Stimulated activated CD8-positive, alpha-beta memory T cell treated with anti-CD3 and anti-CD28 coated beads, Interleukin-7, amount 100 ng/mL, for 24 hours (primary cell): ENCODE results near the gene SYNE1.
"Not testable (repeated sequence)": the region's sequence is repeated elsewhere in the genome, so short reads cannot be mapped to it uniquely, and the experiment has no call there.

Experiments
- DNase-seq: peaks from one replicate; pipeline ENCODE4 v3.0.0-alpha.2; 2020; ENCODE audit warnings: low read depth

The SYNE1 gene

GRCh38 chr6:152180601-152181000 lies 456.6 kb downstream of the SYNE1 start:
- DNase-seq = no peak

GRCh38 chr6:152176268-152176667 lies 460.9 kb downstream of the SYNE1 start:
- DNase-seq = no peak

GRCh38 chr6:152173957-152174356 lies 463.2 kb downstream of the SYNE1 start:
- DNase-seq = no peak

GRCh38 chr6:152173321-152173720 lies 463.8 kb downstream of the SYNE1 start:
- no peak for DNase-seq

- DNase-seq = no peak
These were observed 466.2 kb downstream of the SYNE1 start for GRCh38 chr6:152170702-152171667.

- DNase-seq = no peak
These were observed 466.9 kb downstream of the SYNE1 start for GRCh38 chr6:152170313-152170701.

- no peak for DNase-seq
These were observed 469.2 kb downstream of the SYNE1 start for GRCh38 chr6:152167641-152168603.

- DNase-seq = no peak
These were observed 470.3 kb downstream of the SYNE1 start for GRCh38 chr6:152166897-152167296.

GRCh38 chr6:152166497-152166896 lies 470.7 kb downstream of the SYNE1 start:
- no peak for DNase-seq

- DNase-seq = no peak
These were observed 472.2 kb downstream of the SYNE1 start for GRCh38 chr6:152164957-152165356.

GRCh38 chr6:152161501-152161900 lies 475.7 kb downstream of the SYNE1 start:
- DNase-seq = no peak

- DNase-seq = no peak
These were observed 476.8 kb downstream of the SYNE1 start for GRCh38 chr6:152160346-152160745.

- no peak for DNase-seq
These were observed 481.4 kb downstream of the SYNE1 start for GRCh38 chr6:152155792-152156191.

GRCh38 chr6:152154559-152155356 lies 482.4 kb downstream of the SYNE1 start:
- DNase-seq = no peak

GRCh38 chr6:152151920-152152319 lies 485.2 kb downstream of the SYNE1 start:
- DNase-seq = no peak

- no peak for DNase-seq
These were observed 487.0 kb downstream of the SYNE1 start for GRCh38 chr6:152150196-152150595.

- DNase-seq = no peak
These were observed 488.8 kb downstream of the SYNE1 start for GRCh38 chr6:152148412-152148811.

- no peak for DNase-seq
These were observed 489.9 kb downstream of the SYNE1 start for GRCh38 chr6:152147269-152147668.

- no peak for DNase-seq
These were observed 490.8 kb downstream of the SYNE1 start for GRCh38 chr6:152146385-152146784.

- no peak for DNase-seq
These were observed 493.8 kb downstream of the SYNE1 start for GRCh38 chr6:152143359-152143758.

- DNase-seq = no peak
These were observed 495.1 kb downstream of the SYNE1 start for GRCh38 chr6:152142105-152142504.

- DNase-seq = not testable (repeated sequence)
These were observed 498.8 kb downstream of the SYNE1 start for GRCh38 chr6:152138344-152138743.
